Prostate gland (tissue), 2 donors: ENCODE measurements around the gene HDAC6. TPM values are rescaled to one million over a fixed set of nuclear protein-coding genes. Genes with fewer than 3 reads are reported as not detected.

ENCODE experiments used
- DNase-seq: peaks from one replicate; pipeline ENCODE4 v3.0.0-alpha.2; 2019; ENCODE audit warnings: low spot score
- H3K27ac ChIP-seq, 2 donors: fragments of 200-600 bp; sonication (generic); 2 replicates each; pipeline ENCODE4 v1.5.1; 2017 to 2019
- H3K27me3 ChIP-seq: fragments of 200-600 bp; sonication (generic); replicated peaks from 2 replicates; pipeline ENCODE4 v1.5.1; 2019; ENCODE audit not compliant: insufficient read depth
- H3K36me3 ChIP-seq, 2 donors: fragments of 200-600 bp; sonication (generic); 1 replicate in 1 of 2; 2 replicates in 1 of 2; pipeline versions ENCODE4 v1.5.1 to v1.8.1; 2017 to 2019
- H3K4me1 ChIP-seq: fragments of 200-600 bp; sonication (generic); replicated peaks from 2 replicates; pipeline ENCODE4 v1.5.1; 2019
- H3K4me3 ChIP-seq, 2 donors: fragments of 200-600 bp; sonication (generic); 2 replicates each; pipeline ENCODE4 v1.5.1; 2017 to 2019
- H3K9me3 ChIP-seq: fragments of 200-600 bp; sonication (generic); 2 replicates; pipeline ENCODE4 v1.5.1; 2017
- CTCF ChIP-seq, 4 experiments: fragments of 200-600 bp in 2 of 4; fragments of 450-650 bp in 2 of 4; sonication (generic) in 2 of 4; IDR thresholded peaks; 1 replicate in 3 of 4; 2 replicates in 1 of 4; pipeline ENCODE4 v1.5.1; 2016 to 2019; ENCODE audit warnings: antibody characterized with exemption in 4 of 4, mild to moderate bottlenecking in 2 of 4, moderate library complexity in 2 of 4
- POLR2A ChIP-seq: fragments of 450-650 bp; IDR thresholded peaks from one replicate; pipeline ENCODE4 v1.6.1; 2016; ENCODE audit warnings: antibody characterized with exemption, mild to moderate bottlenecking
- POLR2AphosphoS5 ChIP-seq: sonication (generic); formaldehyde crosslinking; IDR thresholded peaks from one replicate; pipeline ENCODE4 v1.6.1; 2017; ENCODE audit warnings: antibody characterized with exemption
- WGBS: methylation state at CpG from one replicate; pipeline ENCODE4 v1.1.5; 2018; 5-methylcytosine and 5-hydroxymethylcytosine counted together
- intact Hi-C: fragments of 100-400 bp; cut with DNase I; formaldehyde crosslinking; loops from one replicate; pipeline ENCODE4 v1.14.2; 2022
- total RNA-seq, 2 donors: library from RNA; depleted of rRNA; stranded (reverse); fragments of >200 nt; gene quantifications; one replicate each; pipeline ENCODE4 v1.1.0, GENCODE V29; 2016

The HDAC6 gene
- total RNA-seq, 2 donors from 2014 or later = 102 to 113 TPM

DNA sequence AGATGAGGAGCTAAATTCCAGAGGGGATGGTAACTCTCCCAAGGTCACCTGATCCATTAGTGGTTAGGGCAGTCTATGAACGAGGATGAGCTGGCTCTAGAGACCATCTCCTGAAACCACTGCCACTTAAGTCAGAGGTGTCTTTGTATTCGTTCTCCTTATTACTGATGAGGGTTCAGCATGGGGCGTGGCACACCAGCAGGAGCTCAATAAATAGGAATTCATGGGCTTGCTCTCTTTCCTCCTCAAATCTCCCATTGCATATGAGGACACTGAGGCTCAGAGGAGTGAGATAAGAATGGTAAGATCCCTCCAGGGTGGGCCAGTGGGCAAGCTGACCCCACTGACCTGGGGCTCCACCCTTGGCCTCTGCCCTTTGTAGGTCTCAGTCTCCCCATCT, 17.1 kb upstream of the HDAC6 start:
- intact Hi-C loops = no loop called here
- DNase-seq = no peak
- Histone ChIP-seq H3K9me3 (no peaks in the 10 kb centered on the region), H3K4me1 (no peaks in the 10 kb centered on the region), H3K27me3 (no peaks in the 10 kb centered on the region), H3K27ac (no peak overlapping the region), H3K36me3 (no peaks in the 10 kb centered on the region), H3K4me3 (no peak overlapping the region)
- WGBS = 33% methylated on average over 3 of the region's 3 CpGs
- TF ChIP-seq POLR2AphosphoS5 (no peak), POLR2A (no peak), CTCF (IDR thresholded peaks at IDR 0.05) (no peak)

GRCh38 chrX:48785186-48785539, 16.7 kb upstream of the HDAC6 start:
- no peak overlapping the region for H3K27ac ChIP-seq
- no peak overlapping the region for H3K4me3 ChIP-seq
- H3K4me1 ChIP-seq = no peaks in the 10 kb centered on the region
- no peaks in the 10 kb centered on the region for H3K27me3 ChIP-seq
- 83% methylated on average over 1 of the region's 1 CpG for WGBS
- TF ChIP-seq POLR2AphosphoS5 (no peak), CTCF (IDR thresholded peaks at IDR 0.05) (no peak), POLR2A (no peak)
- no peaks in the 10 kb centered on the region for H3K36me3 ChIP-seq
- H3K9me3 ChIP-seq = no peaks in the 10 kb centered on the region
- intact Hi-C loops = no loop called here
- no peak for DNase-seq

DNA sequence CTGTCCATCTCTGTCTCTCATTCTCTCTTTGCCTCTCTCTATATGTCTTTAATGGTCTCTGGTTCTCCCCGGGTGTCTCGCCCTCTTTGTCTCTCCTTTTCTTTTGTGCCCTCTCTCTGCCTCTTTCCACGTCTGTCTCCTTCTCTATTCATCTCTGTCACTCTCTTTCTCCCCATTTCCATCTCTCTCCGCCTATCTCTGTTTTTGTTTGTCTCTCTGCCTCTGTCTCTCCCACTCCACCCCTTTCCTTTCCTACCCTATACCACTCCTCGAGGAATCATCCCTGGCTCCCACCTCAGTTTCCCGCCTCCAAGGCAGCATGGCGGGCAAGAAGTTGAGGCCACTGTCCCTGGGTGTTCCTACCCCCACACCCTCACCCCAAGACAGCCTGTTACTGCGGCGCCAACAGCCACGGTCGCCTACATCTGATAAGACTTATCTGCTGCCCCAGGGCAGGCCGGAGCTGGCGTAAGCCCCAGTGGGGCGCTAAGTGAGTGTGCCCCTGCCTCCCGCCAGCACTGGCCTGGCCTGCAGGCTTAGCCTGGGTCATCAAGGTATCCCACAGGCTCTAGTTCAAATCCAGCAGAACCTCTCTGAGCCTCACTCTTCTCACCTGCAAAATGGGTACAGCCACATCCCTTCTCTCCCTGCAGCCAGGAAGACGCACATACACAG, 16.2 kb upstream of the HDAC6 start:
- TF ChIP-seq POLR2AphosphoS5 = no peak
- TF ChIP-seq POLR2A = no peak
- intact Hi-C loops = no loop called here
- no peak for DNase-seq
- no peaks in the 10 kb centered on the region for H3K36me3 ChIP-seq
- no peaks in the 10 kb centered on the region for H3K4me1 ChIP-seq
- no peaks in the 10 kb centered on the region for H3K27me3 ChIP-seq
- WGBS = 76% methylated on average over 8 of the region's 16 CpGs
- H3K27ac ChIP-seq = no peak overlapping the region
- no peak overlapping the region for H3K4me3 ChIP-seq
- no peaks in the 10 kb centered on the region for H3K9me3 ChIP-seq

DNA sequence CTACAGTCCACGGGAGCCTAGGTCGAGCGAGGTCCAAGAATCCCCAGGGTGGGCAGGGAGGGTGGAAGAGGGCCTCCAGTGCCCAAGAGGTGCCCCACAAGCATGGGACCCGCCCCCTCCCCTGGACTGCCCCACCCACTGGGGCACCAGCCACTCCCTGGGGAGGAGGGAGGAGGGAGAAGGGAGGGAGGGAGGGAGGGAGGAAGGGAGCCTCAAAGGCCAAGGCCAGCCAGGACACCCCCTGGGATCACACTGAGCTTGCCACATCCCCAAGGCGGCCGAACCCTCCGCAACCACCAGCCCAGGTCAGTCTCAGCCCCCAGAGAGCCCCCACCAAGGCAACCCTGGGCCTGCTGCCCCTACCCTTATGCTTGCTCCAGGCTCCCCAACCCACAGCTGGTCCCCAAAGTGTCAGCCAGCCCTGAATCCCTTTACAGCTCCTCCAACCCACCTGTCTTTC, 15.5 kb upstream of the HDAC6 start, which contains the start of gene GATA1:
GATA1 (plus strand) TSS at position 250 of the 460 bp plus-strand sequence. CDS start 4,520 bp downstream, outside the sequence.
- Histone ChIP-seq H3K36me3 (no peaks in the 10 kb centered on the region), H3K9me3 (no peaks in the 10 kb centered on the region), H3K4me3 (no peak within 1 kb of the TSS), H3K27ac (no peak within 1 kb of the TSS), H3K27me3 (no peaks in the 10 kb centered on the region), H3K4me1 (no peaks in the 10 kb centered on the region)
- intact Hi-C loops = no loop called here
- 67% methylated on average over 7 of the region's 7 CpGs for WGBS
- no peak for DNase-seq
- TF ChIP-seq POLR2A = no peak
- no peak for TF ChIP-seq POLR2AphosphoS5
- no peak for TF ChIP-seq CTCF (IDR thresholded peaks at IDR 0.05)

DNA sequence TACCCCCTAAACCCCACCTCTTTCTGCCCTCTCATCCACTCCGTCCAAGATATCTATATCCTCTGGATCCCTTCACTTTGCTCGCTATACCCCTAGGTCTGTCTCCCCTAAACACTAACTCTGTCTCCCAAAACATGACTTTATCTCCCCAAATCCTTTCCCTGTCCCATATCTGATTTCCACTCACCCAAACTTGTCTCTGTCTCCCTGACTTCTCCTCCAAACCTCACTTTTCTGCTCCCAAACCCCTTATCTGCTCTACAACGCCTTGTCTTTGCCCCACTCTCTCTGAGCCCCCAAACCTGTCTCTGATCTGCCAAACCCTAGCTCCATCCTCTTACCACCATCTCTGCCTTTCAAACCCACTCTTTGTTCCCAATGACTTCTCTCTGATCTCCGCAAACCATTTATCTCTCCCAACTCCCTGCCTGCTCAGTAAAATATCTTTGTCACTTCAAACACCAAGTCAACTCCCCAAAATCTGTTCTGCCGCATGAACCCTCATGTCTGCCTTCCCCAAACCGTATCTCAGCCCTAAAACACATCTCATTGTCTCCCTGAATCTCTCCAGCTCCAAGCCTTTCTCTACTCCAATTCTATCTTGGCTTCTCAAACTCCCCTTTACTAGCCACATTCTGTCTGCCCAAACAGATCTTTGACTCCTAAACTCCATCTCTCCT, 14.9 kb upstream of the HDAC6 start:
- Histone ChIP-seq H3K27ac (no peak overlapping the region), H3K36me3 (no peaks in the 10 kb centered on the region), H3K9me3 (no peaks in the 10 kb centered on the region), H3K27me3 (no peaks in the 10 kb centered on the region), H3K4me1 (no peaks in the 10 kb centered on the region), H3K4me3 (no peak overlapping the region)
- 75% methylated on average over 6 of the region's 6 CpGs for WGBS
- DNase-seq = no peak
- TF ChIP-seq POLR2AphosphoS5 (no peak), POLR2A (no peak), CTCF (IDR thresholded peaks at IDR 0.05) (no peak)
- intact Hi-C loops = no loop called here
